GM21723 (cell line): Measurements from ENCODE around the gene TEX26.

ENCODE experiments used
- ATAC-seq: cut with Tn5 transposase; IDR thresholded peaks from one replicate; pipeline ENCODE4 v1.9.1; 2021; ENCODE audit warnings: mild to moderate bottlenecking, moderate library complexity; ENCODE audit not compliant: unreplicated experiment

The TEX26 gene

DNA sequence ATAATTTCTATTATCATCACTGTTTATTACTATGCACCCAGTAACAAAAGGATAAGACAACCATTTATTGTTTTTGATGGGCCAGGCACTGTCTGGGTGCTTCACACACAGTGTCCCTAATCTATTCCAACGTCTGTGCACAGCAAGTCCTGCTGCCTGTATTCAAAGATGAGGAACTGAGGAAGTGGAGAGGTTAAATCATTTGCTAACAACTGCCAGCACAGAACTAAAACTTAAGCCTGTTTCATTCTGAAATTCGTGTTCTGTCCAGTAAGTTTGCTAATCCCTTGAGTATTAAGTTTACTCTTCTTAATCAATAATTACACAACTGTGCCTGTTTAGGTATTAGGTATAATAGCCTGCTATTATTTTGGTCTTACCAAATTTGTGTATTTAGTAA is 41.9 kb downstream of the TEX26 start:
- ATAC-seq, result no peak

GRCh38 chr13:30976025-30976424 is 43.6 kb downstream of the TEX26 start:
- ATAC-seq, result no peak

GRCh38 chr13:30978981-30979956 is 46.8 kb downstream of the TEX26 start:
- ATAC-seq, result no peak

DNA sequence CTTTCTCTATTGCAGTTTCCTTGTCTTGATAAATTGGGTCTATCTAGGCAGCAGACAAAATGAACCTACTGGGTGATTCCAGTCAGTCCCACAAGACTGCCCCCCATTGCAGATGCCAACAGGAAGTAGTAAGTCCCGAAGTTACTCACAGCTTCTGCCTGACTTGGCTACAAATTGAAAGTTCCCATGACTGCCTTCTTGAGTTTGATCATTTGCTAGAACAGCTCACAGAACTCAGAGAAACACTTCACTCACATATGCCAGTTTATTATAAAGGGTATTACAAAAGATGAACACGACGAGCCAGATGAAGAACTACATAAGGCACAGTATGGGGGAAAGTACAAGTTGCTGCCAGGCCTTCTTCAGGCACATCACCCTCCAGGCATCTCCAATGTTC is 50.0 kb downstream of the TEX26 start:
- ATAC-seq, result no peak

DNA sequence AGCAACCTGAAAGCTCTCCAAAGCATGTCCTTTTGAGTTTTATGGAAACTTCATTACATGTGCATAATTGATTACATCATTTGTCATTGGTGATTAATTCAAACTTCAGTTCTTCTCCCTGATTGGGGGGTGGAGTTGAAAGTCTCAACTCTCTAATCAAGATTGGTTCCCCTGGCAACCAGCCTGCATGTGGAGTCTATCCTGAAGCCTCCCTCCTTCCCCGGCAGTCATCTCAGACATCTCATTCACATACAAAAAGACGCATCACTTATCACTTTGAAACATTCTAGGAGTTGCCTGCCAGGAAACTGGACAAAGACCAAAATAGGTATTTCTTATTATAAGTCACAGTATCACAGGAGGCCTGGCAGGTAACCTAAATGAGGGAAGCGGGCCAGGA is 50.5 kb downstream of the TEX26 start:
- no peak for ATAC-seq

- no peak for ATAC-seq
Observed at GRCh38 chr13:30983431-30983830, 51.0 kb downstream of the TEX26 start.

DNA sequence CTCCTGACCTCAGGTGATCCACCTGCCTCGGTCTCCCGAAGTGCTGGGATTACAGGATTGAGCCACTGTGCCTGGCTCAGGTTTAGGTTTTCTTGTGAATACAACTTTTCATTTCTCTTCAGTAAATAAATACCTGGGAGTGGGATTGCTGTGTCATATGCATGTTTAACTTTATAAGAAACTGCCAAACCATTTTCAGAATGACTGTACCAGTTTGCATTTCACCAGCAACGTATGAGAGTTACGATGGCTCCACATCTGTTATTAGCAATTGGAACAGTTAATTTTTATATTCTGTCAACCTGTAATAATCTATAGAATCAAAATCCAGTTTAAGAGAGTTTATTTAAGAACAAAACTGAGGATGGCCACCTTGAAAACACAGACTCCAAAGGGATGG is 52.2 kb downstream of the TEX26 start:
- ATAC-seq, result peak; percentile 55

DNA sequence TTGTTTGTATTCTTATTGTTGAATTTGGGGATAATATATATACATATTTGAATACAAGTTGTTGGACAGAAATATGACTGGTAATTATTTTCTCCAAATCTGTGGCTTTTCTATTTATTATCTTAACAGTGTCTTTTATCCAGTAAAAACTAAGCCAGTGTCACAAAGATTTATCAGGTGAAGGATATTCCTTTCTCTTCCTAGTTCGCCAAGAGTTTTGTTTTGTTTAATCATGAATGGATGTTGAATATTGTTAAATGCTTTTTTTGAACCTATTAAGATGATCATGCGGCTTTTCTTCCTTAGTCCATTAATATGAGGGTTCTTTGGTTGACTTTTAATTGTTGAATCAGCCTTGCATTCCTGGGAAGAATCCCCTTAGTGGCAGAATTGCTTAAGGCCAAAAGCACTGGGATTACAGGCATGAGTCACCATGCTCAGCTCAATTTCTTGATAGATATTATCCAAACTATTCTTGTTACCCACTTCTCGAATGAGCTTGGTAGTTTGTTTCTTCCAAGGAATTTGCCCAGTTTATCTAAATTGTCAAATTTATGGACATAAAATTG is 53.3 kb downstream of the TEX26 start:
- ATAC-seq, result no peak

DNA sequence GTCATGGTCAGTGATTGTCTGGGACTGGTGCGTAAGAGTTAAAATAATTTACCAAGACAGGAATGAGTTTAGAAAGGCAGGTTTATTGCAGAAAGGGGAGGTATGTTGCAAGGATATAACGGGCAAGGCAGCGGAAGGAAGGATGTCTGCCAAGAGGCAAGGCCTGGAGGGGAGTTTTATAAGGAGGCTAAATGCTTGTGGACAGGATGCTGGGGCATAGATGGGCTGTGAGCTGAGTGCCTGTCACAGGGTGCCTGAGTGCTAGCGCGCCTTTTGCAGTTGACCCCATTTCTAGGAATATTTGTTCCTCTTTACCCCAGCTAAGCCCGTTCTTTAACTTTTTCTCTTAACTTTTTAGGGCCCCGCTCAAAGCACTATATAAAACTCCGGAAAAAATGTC is 58.7 kb downstream of the TEX26 start:
- ATAC-seq, result no peak

DNA sequence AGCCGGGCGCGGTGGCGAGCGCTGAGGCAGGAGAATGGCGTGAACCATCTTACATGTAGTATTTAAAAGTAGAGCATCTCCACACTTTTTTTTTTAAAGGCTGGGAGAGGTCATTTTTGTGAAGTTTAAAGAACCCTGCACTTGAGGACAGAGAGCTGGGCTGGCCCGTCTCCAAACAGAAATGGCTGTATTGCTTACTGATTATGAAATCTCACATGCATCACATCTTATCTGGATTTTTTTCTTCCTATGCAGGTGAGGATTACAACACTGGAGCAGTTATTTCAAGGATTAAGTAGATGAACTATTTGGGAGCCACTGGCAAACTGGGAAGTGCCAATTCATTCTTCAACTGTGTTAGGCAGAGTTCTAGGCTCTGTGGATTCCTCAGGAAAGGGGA is 59.5 kb downstream of the TEX26 start:
- ATAC-seq, result no peak

DNA sequence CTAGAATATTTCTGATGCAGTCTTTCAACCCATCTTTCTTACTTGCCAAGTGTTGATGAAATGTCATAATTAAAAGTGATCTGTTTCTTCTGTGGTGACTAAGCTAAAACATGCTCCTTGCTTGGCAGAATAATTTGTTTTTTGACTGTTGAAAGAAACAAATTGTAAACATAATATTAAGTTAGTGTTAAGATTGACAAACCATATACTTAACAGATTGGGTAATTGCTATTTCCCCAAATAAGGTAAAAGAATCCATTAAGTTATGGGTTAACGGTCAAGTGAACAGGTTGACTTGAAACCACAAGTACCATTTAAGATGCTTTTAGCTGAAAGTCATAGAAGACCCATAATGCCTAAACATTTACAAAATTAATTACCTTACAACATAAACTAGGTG is 62.9 kb downstream of the TEX26 start:
- ATAC-seq, result no peak

GRCh38 chr13:30997697-30998096 is 65.2 kb downstream of the TEX26 start:
- no peak for ATAC-seq

DNA sequence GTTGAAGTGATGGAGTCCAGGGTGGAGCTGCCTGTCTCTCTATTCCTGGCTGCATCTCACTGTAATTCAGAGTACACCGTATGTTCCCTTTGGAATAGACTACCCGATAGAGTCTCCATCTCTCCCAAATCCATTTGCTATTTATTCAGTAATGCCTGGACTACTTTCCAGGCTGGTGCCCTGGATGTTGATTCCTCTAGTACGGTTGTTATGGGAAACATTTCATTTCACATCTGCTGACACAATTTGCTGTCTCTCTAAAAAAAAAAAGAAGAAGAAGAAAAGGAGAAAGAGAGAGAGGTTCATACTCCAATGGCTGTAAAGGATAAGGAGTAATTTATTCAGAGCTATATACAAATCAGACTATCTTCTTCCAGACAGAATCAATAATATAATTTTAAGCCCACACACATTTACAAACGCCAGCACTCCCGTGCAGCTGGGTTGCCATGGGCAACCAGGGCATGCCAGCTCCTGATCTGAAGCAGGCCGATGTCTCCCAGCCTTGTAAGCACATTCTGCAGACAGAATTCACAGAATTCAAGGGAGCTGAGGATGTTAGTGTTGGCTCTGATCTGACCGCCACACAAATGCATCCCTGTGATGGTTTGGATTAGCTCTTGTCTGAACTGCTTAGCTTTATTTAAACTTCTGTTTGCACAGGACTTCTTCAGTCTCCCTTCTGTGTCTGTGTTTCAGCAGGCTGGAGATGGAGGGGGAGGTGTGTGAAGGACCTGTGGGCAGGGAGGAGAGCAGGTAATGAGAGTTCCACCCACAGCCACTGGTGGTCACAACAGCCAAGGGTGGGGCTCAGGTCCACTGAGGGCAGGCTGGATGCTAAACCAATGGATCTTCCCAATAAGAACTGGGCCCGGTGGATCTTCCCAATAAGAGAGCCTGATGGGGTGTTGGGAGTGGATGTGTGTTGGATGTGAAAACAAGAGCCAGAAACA is 66.0 kb downstream of the TEX26 start:
- no peak for ATAC-seq

- ATAC-seq, result no peak
Observed at GRCh38 chr13:31000889-31001288, 68.4 kb downstream of the TEX26 start.

DNA sequence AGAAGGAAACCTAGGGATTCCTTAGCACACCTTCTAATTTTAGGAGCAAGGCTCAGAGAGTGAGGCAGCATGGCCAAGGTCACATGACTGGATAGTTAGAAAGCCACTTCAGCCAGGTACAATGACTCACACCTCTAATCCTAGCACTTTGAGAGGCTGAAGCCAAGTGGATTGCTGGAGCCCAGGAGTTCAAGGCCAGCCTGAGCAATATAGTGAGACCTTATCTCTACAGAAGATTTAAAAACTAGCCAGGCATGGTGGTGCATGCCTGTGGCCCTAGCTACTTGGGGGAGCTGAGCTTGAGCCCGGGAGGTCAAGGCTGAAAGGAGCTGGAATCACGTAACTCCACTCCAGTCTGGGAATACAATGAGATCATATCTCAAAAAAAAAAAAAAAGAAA is 69.2 kb downstream of the TEX26 start:
- ATAC-seq, result no peak

GRCh38 chr13:31005066-31005465 is 72.6 kb downstream of the TEX26 start:
- no peak for ATAC-seq

GRCh38 chr13:31007417-31007816 is 75.0 kb downstream of the TEX26 start:
- no peak for ATAC-seq

- no peak for ATAC-seq
Observed at GRCh38 chr13:31008400-31009115, 76.1 kb downstream of the TEX26 start.

DNA sequence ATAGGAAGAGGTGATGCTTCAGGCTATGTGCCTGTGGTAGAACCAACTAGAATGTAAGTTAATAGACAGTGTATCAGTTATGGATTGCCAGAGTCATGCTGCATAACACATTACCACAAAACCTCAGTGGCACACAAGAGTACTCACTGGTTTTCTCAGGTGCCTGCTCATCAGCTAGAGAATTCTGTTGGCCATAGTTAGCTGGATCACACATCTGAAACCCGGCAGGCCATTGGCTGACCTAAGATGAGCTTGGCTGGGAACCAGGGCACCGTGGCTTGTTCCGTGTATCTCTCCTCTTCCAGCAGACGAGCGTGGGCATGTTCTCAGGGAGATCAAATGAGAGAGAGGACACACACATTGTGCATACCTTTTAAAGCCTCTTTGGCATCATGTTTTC is 76.7 kb downstream of the TEX26 start:
- ATAC-seq, result no peak

GRCh38 chr13:31010296-31010695 is 77.8 kb downstream of the TEX26 start:
- no peak for ATAC-seq
